ENCODE results near the gene SHCBP1L.

- TF ChIP-seq CTCF (IDR thresholded peaks at IDR 0.05), result no peak
- TF ChIP-seq POLR2A (IDR thresholded peaks at IDR 0.05), result no peak
Measured at GRCh38 chr1:182897696-182898095, 55.3 kb downstream of the SHCBP1L start.
